H1 (cell line): ENCODE data around the gene STX5. TPM values are rescaled to one million over a fixed set of nuclear protein-coding genes. Genes with fewer than 3 reads are reported as not detected.

Experiments
- CTCF ChIA-PET: fragments of 300-600 bp; sonication (Branson Sonifier 250); formaldehyde crosslinking; loops from one replicate; lab custom pipeline; 2021; ENCODE audit not compliant: partially characterized antibody; lab: Charles Lee
- POLR2A ChIA-PET: fragments of 300-600 bp; sonication (Branson Sonifier 250); formaldehyde crosslinking; loops from one replicate; lab custom pipeline; 2021; ENCODE audit warnings: inconsistent platforms; ENCODE audit not compliant: partially characterized antibody; lab: Charles Lee
- DNase-seq, 2 experiments: peaks; one replicate each; pipeline versions ENCODE4 v3.0.0 to v3.0.0-alpha.2; 2010 to 2022; ENCODE audit warnings: low spot score in 2 of 2, low read depth in 1 of 2, mixed read lengths in 1 of 2
- FAIRE-seq: peaks from 2 replicates; lab custom pipeline; 2011; peaks lifted over from hg19 to GRCh38; lab: Jason Lieb, UNC
- H2AFZ ChIP-seq: 2 replicates; pipeline ENCODE4 v1.8.1; 2012; ENCODE audit warnings: low read length, inconsistent platforms
- H2AK5ac ChIP-seq: 2 replicates; pipeline ENCODE4 v1.6.1; 2013; ENCODE audit warnings: low read depth, low read length
- H2BK120ac ChIP-seq: replicated peaks from 2 replicates; pipeline ENCODE3; 2013; ENCODE audit warnings: low read depth, low read length, inconsistent platforms
- H2BK12ac ChIP-seq: 2 replicates; pipeline ENCODE4 v1.6.1; 2013; ENCODE audit warnings: low read depth, low read length
- H2BK15ac ChIP-seq: 2 replicates; pipeline ENCODE4 v1.6.1; 2013; ENCODE audit warnings: low read length
- H2BK20ac ChIP-seq: 2 replicates; pipeline ENCODE4 v1.6.1; 2013; ENCODE audit warnings: low read length
- H2BK5ac ChIP-seq: 2 replicates; pipeline ENCODE4 v1.6.1; 2013; ENCODE audit warnings: low read depth, low read length
- H3K14ac ChIP-seq: 2 replicates; pipeline ENCODE4 v1.6.1; 2013; ENCODE audit warnings: inconsistent platforms; ENCODE audit not compliant: insufficient read length
- H3K18ac ChIP-seq: 2 replicates; pipeline ENCODE4 v1.6.1; 2013; ENCODE audit warnings: low read length; ENCODE audit errors: extremely low read depth
- H3K23ac ChIP-seq: 2 replicates; pipeline ENCODE4 v1.6.1; 2013; ENCODE audit warnings: inconsistent platforms; ENCODE audit not compliant: insufficient read length
- H3K23me2 ChIP-seq: 2 replicates; pipeline ENCODE4 v1.6.1; 2013; ENCODE audit warnings: low read depth, low read length
- H3K27ac ChIP-seq: 2 replicates; pipeline ENCODE4 v1.6.1; 2011; ENCODE audit warnings: low read depth, low read length, inconsistent platforms
- H3K27me3 ChIP-seq, 4 experiments: replicated peaks in 1 of 4; 1 replicate in 1 of 4; 2 replicates in 3 of 4; pipeline versions ENCODE4 v1.6.1 to v1.8.1; 2011 to 2013; ENCODE audit warnings: low read length in 3 of 4, mild to moderate bottlenecking in 3 of 4, inconsistent platforms in 2 of 4, mixed read lengths in 2 of 4, moderate library complexity in 1 of 4; ENCODE audit not compliant: control insufficient read depth in 3 of 4, insufficient read depth in 3 of 4; ENCODE audit errors: extremely low read depth in 1 of 4
- H3K36me3 ChIP-seq, 4 experiments: 2 replicates each; pipeline versions ENCODE4 v1.6.1 to v1.8.1; 2011 to 2013; ENCODE audit warnings: mild to moderate bottlenecking in 4 of 4, low read length in 3 of 4, moderate library complexity in 2 of 4, control low read depth in 1 of 4, inconsistent platforms in 1 of 4; ENCODE audit not compliant: insufficient read depth in 4 of 4, control insufficient read depth in 2 of 4
- H3K4ac ChIP-seq: replicated peaks from 2 replicates; pipeline ENCODE3; 2013; ENCODE audit warnings: low read length, low read depth, mixed read lengths, inconsistent platforms; ENCODE audit not compliant: insufficient read length
- H3K4me1 ChIP-seq, 4 experiments: replicated peaks in 1 of 4; 1 replicate in 1 of 4; 2 replicates in 3 of 4; pipeline versions ENCODE4 v1.6.1 to v1.8.1; 2011 to 2013; ENCODE audit warnings: low read length in 3 of 4, inconsistent platforms in 2 of 4, mixed read lengths in 1 of 4; ENCODE audit not compliant: insufficient read depth in 4 of 4, control insufficient read depth in 3 of 4
- H3K4me2 ChIP-seq, 2 experiments: 2 replicates each; pipeline versions ENCODE4 v1.6.1 to v1.8.1; 2011 to 2013; ENCODE audit warnings: low read depth in 2 of 2, low read length in 2 of 2, control low read depth in 1 of 2, inconsistent platforms in 1 of 2, mild to moderate bottlenecking in 1 of 2; ENCODE audit not compliant: insufficient read depth in 1 of 2
- H3K4me3 ChIP-seq, 4 experiments: fragments of 200-600, 300-600 bp in 1 of 4; sonication (generic), shearing (Covaris generic), sonication (Bioruptor Twin) in 1 of 4; 2 replicates each; pipeline versions ENCODE4 v1.5.1 to v1.8.1; 2011 to 2016; ENCODE audit warnings: low read length in 4 of 4, low read depth in 3 of 4, control low read depth in 2 of 4, inconsistent platforms in 2 of 4, mild to moderate bottlenecking in 2 of 4, mixed read lengths in 1 of 4, moderate library complexity in 1 of 4; ENCODE audit not compliant: insufficient read depth in 2 of 4; ENCODE audit errors: extremely low read depth in 1 of 4
- H3K56ac ChIP-seq: replicated peaks from 2 replicates; pipeline ENCODE3; 2013; ENCODE audit warnings: low read depth, mild to moderate bottlenecking, mixed read lengths, low read length, inconsistent platforms; ENCODE audit not compliant: insufficient read length
- H3K79me1 ChIP-seq: 2 replicates; pipeline ENCODE4 v1.6.1; 2013; ENCODE audit warnings: low read depth, low read length, control low read depth
- H3K79me2 ChIP-seq, 2 experiments: 2 replicates each; pipeline versions ENCODE4 v1.6.1 to v1.8.1; 2012 to 2013; ENCODE audit warnings: low read length in 2 of 2, mild to moderate bottlenecking in 2 of 2, inconsistent platforms in 1 of 2; ENCODE audit not compliant: insufficient read depth in 2 of 2, control insufficient read depth in 1 of 2
- H3K9ac ChIP-seq, 4 experiments: replicated peaks in 1 of 4; 1 replicate in 1 of 4; 2 replicates in 3 of 4; pipeline versions ENCODE4 v1.6.1 to v1.8.1; 2011 to 2013; ENCODE audit warnings: low read depth in 3 of 4, low read length in 3 of 4, control low read depth in 2 of 4, mild to moderate bottlenecking in 2 of 4, moderate library complexity in 2 of 4, inconsistent platforms in 1 of 4; ENCODE audit errors: extremely low read depth in 1 of 4
- H3K9me3 ChIP-seq, 2 experiments: 2 replicates each; pipeline versions ENCODE4 v1.6.1 to v1.8.1; 2012 to 2013; ENCODE audit warnings: mild to moderate bottlenecking in 2 of 2, moderate library complexity in 2 of 2, control low read depth in 1 of 2, inconsistent platforms in 1 of 2, low read depth in 1 of 2, low read length in 1 of 2, mixed read lengths in 1 of 2; ENCODE audit not compliant: insufficient read depth in 2 of 2
- H4K20me1 ChIP-seq, 2 experiments: replicated peaks in 1 of 2; 2 replicates each; pipeline versions ENCODE3 to v1.8.1; 2011 to 2013; ENCODE audit warnings: inconsistent platforms in 2 of 2, low read length in 2 of 2, mild to moderate bottlenecking in 1 of 2; ENCODE audit not compliant: insufficient read depth in 2 of 2, control insufficient read depth in 1 of 2
- H4K5ac ChIP-seq: 2 replicates; pipeline ENCODE4 v1.6.1; 2013; ENCODE audit warnings: low read length, low read depth, mixed read lengths, inconsistent platforms; ENCODE audit not compliant: insufficient read length
- H4K8ac ChIP-seq: 2 replicates; pipeline ENCODE4 v1.8.0; 2013; ENCODE audit warnings: mild to moderate bottlenecking, moderate library complexity, low read length, inconsistent platforms; ENCODE audit not compliant: insufficient read depth; ENCODE audit errors: extremely low read depth
- H4K91ac ChIP-seq: replicated peaks from 2 replicates; pipeline ENCODE3; 2013; ENCODE audit warnings: low read length, mixed read lengths, inconsistent platforms; ENCODE audit not compliant: insufficient read length
- BRCA1 ChIP-seq: IDR thresholded peaks from 2 replicates; pipeline ENCODE4 v1.6.1; 2012; ENCODE audit warnings: low read depth, low read length, improper control_type of control experiment
- CHD1 ChIP-seq: IDR thresholded peaks from 2 replicates; pipeline ENCODE4 v1.6.1; 2012; ENCODE audit warnings: low read depth, low read length, improper control_type of control experiment
- CHD2 ChIP-seq: IDR thresholded peaks from 2 replicates; pipeline ENCODE4 v1.6.1; 2012; ENCODE audit warnings: low read length, improper control_type of control experiment
- CREB1 ChIP-seq: IDR thresholded peaks from 2 replicates; pipeline ENCODE4 v1.6.1; 2012; ENCODE audit warnings: inconsistent platforms
- EP300 ChIP-seq, 2 experiments: IDR thresholded peaks; 1 replicate in 1 of 2; 2 replicates in 1 of 2; pipeline ENCODE4 v1.6.1; 2011 to 2012; ENCODE audit warnings: low read depth in 2 of 2, low read length in 2 of 2, mild to moderate bottlenecking in 2 of 2, borderline replicate concordance in 1 of 2, inconsistent platforms in 1 of 2, moderate library complexity in 1 of 2
- POLR2A ChIP-seq, 2 experiments: IDR thresholded peaks; 1 replicate in 1 of 2; 2 replicates in 1 of 2; pipeline ENCODE4 v1.6.1; 2011; ENCODE audit warnings: low read depth in 2 of 2, low read length in 2 of 2, mild to moderate bottlenecking in 2 of 2; ENCODE audit errors: control extremely low read depth in 1 of 2
- RAD21 ChIP-seq, 2 experiments: IDR thresholded peaks in 1 of 2; conservative IDR thresholded peaks in 1 of 2; 2 replicates each; pipeline ENCODE4 v1.6.1; 2011; ENCODE audit warnings: low read depth in 2 of 2, low read length in 2 of 2, improper control_type of control experiment in 1 of 2, inconsistent platforms in 1 of 2, mild to moderate bottlenecking in 1 of 2, moderate library complexity in 1 of 2
- RFX5 ChIP-seq: IDR thresholded peaks from 2 replicates; pipeline ENCODE4 v1.6.1; 2011; ENCODE audit warnings: low read depth, low read length, improper control_type of control experiment, borderline replicate concordance
- SIX5 ChIP-seq: IDR thresholded peaks from 2 replicates; pipeline ENCODE4 v1.6.1; 2011; ENCODE audit warnings: mild to moderate bottlenecking, low read depth, low read length
- SP4 ChIP-seq: IDR thresholded peaks from 2 replicates; pipeline ENCODE4 v1.6.1; 2012; ENCODE audit warnings: low read length, inconsistent platforms
- SUZ12 ChIP-seq: fragments of 200-600 bp; sonication (generic); IDR thresholded peaks from 2 replicates; pipeline ENCODE4 v1.6.1; 2012; ENCODE audit warnings: mild to moderate bottlenecking, inconsistent platforms, low read length, moderate library complexity, mixed read lengths
- TAF1 ChIP-seq: IDR thresholded peaks from 2 replicates; pipeline ENCODE4 v1.6.1; 2011; ENCODE audit warnings: mild to moderate bottlenecking, low read depth, low read length
- TEAD4 ChIP-seq: IDR thresholded peaks from 2 replicates; pipeline ENCODE4 v1.6.1; 2012; ENCODE audit warnings: low read depth, low read length, inconsistent platforms, mixed read lengths
- WGBS, 2 experiments: shearing (Covaris generic) in 1 of 2; methylation state at CpG; one replicate each; pipeline versions ENCODE4 v1.1.6 to v1.1.7; 2013 to 2015; ENCODE audit warnings: low lambda C conversion rate in 2 of 2, mixed read lengths in 2 of 2, inconsistent platforms in 1 of 2, low coverage in 1 of 2, missing lambda C conversion rate in 1 of 2; ENCODE audit not compliant: insufficient replicate concordance in 2 of 2, insufficient coverage in 1 of 2, insufficient read length in 1 of 2; ENCODE audit errors: extremely low coverage in 1 of 2, missing lambda C conversion rate in 1 of 2; 5-methylcytosine and 5-hydroxymethylcytosine counted together
- polyA plus RNA-seq, 7 experiments: library from polyadenylated mRNA; depleted of rRNA in 3 of 7; stranded (reverse) in 5 of 7; unstranded in 2 of 7; fragments of >200 nt in 5 of 7; fragments of 200-250 nt in 2 of 7; gene quantifications; 1 replicate in 5 of 7; 2 replicates in 1 of 7; 4 replicates in 1 of 7; pipeline versions ENCODE4 v1.2.1 to v1.2.3, GENCODE V29; 2011 to 2013; ENCODE audit warnings: missing spikeins in 2 of 7, mixed read lengths in 2 of 7
- total RNA-seq: library from RNA; stranded (reverse); fragmentation: NEBNext Ultra II Directional; extraction: Animal tissue kit (Norgen Biotek cat#: 25700); gene quantifications from 2 replicates; pipeline ENCODE4 v1.2.1, GENCODE V29; 2021
- TF ChIP-seq, protein P1 (sequence below): IDR thresholded peaks from 2 replicates; pipeline ENCODE4 v1.6.1; 2012; ENCODE audit warnings: inconsistent platforms

Gene STX5
- total and polyA plus RNA-seq, 2 of the 8 experiments (the other 6 are each of a cell fraction or from before 2014, with no cell fraction given), result 24.2 to 28.5 TPM

DNA sequence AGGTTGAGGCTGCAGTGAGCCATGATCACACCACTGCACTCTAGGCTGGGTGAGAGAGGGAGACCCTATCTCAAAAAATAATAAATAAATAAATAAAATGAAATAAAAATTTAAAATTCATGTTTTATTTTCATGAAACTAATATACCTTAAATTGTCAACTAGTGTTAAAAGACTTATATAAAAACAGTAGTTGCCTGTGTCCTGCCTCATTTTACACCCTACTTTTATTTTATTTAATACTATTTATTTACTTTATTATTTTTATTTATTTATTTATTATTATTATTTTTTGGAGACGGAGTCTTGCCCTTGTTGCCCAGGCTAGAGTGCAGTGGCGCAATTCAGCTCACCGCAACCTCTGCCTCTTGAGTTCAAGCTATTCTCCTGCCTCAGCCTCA lies 12.3 kb upstream of the STX5 start:
- H3K9me3 ChIP-seq, result no peaks in the 10 kb centered on the region
- POLR2A ChIA-PET, result interaction anchor here (1.0 to 20.0 kb wide), 7 partner anchors 9 to 243 kb away, joined by 4 to 2104 read pairs (median 90); partner anchors contain the start of genes C11orf98, CSKMT, MTA2 and NXF1
- TF ChIP-seq RAD21 (IDR thresholded peaks at IDR 0.05 in 1 of 2, conservative IDR thresholded peaks at IDR 0.05 in 1 of 2; ENCODE audit: low read depth in 2 of 2, low read length in 2 of 2), result no peak
- TF ChIP-seq, protein P1, sequence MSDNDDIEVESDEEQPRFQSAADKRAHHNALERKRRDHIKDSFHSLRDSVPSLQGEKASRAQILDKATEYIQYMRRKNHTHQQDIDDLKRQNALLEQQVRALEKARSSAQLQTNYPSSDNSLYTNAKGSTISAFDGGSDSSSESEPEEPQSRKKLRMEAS, result no peak
- no peak for TF ChIP-seq BRCA1
- no peak for TF ChIP-seq SIX5
- no peak for TF ChIP-seq CHD1
- TF ChIP-seq CREB1, result no peak
- no peak for TF ChIP-seq SP4
- no peak for TF ChIP-seq EP300 (IDR thresholded peaks at IDR 0.05; ENCODE audit: borderline replicate concordance in 1 of 2, low read depth in 2 of 2, low read length in 2 of 2)
- TF ChIP-seq POLR2A (IDR thresholded peaks at IDR 0.05; ENCODE audit: control extremely low read depth in 1 of 2, low read depth in 2 of 2, low read length in 2 of 2), result no peak
- TF ChIP-seq CHD2, result no peak
- no peak for TF ChIP-seq RFX5
- no peak for TF ChIP-seq TAF1
- TF ChIP-seq SUZ12, result no peak
- no peak for TF ChIP-seq TEAD4

More for the DNA sequence above, 12.3 kb upstream of the STX5 start:
- H3K4ac ChIP-seq, result no peak overlapping the region
- H3K36me3 ChIP-seq, result no peaks in the 10 kb centered on the region
- no peaks in the 10 kb centered on the region for H3K27me3 ChIP-seq
- H3K23ac ChIP-seq, result no peak overlapping the region
- no peaks in the 10 kb centered on the region for H3K79me1 ChIP-seq
- H3K9ac ChIP-seq, result no peak overlapping the region
- no peak overlapping the region for H2BK20ac ChIP-seq
- no peak overlapping the region for H2BK5ac ChIP-seq
- CTCF ChIA-PET, result interaction anchor here (0.7 to 1.3 kb wide), 3 partner anchors 11 to 56 kb away, joined by 3 read pairs; partner anchors contain the start of gene TMEM179B
- H4K5ac ChIP-seq, result no peak overlapping the region
- FAIRE-seq (no peak), DNase-seq (no peak)
- H3K18ac ChIP-seq, result no peak overlapping the region
- no peak overlapping the region for H3K14ac ChIP-seq
- H3K4me3 ChIP-seq, result no peak overlapping the region
- no peak overlapping the region for H2AFZ ChIP-seq
- peaks cover 0 to 5% (median 1%) of the 10 kb centered on the region in 4 experiments; a peak in 2 of 7 replicates for H3K4me1 ChIP-seq
- H4K8ac ChIP-seq, result no peak overlapping the region
- H3K23me2 ChIP-seq, result peaks cover 16% of the 10 kb centered on the region
- no peak overlapping the region for H2BK120ac ChIP-seq
- H2BK12ac ChIP-seq, result no peak overlapping the region
- H3K56ac ChIP-seq, result no peak overlapping the region
- no peak overlapping the region for H2BK15ac ChIP-seq
- H3K27ac ChIP-seq, result no peak overlapping the region
- no peak overlapping the region for H3K4me2 ChIP-seq
- no peak overlapping the region for H2AK5ac ChIP-seq
- H3K79me2 ChIP-seq, result peaks cover 0 to 2% of the 10 kb centered on the region in 2 experiments; a peak in 1 of 4 replicates
- no peak overlapping the region for H4K91ac ChIP-seq
- H4K20me1 ChIP-seq, result no peaks in the 10 kb centered on the region
- 100% methylated on average over 3 of the region's 3 CpGs; no CpG with 5 or more reads in 1 of the 2 experiments for WGBS, 2 experiments
